Fibroblast of lung (primary cell): ENCODE data around the gene PRRX2. TPM values are rescaled to one million over a fixed set of nuclear protein-coding genes. Genes with fewer than 3 reads are reported as not detected.

Experiments
- DNase-seq, 2 donors: peaks; one replicate each; pipeline versions ENCODE4 v3.0.0 to v3.0.0-alpha.2; 2010; ENCODE audit warnings: low read depth in 2 of 2
- H2AFZ ChIP-seq: 2 replicates; pipeline ENCODE4 v1.5.1; 2012; ENCODE audit warnings: low read length, control low read depth, inconsistent platforms
- H3K27ac ChIP-seq: 2 replicates; pipeline ENCODE4 v1.5.1; 2011; ENCODE audit warnings: low read length, control low read depth; ENCODE audit not compliant: insufficient read depth
- H3K27me3 ChIP-seq: 2 replicates; pipeline ENCODE4 v1.5.1; 2011; ENCODE audit warnings: mild to moderate bottlenecking, low read length; ENCODE audit not compliant: control insufficient read depth, insufficient read depth
- H3K36me3 ChIP-seq: 2 replicates; pipeline ENCODE4 v1.5.1; 2011; ENCODE audit warnings: low read length; ENCODE audit not compliant: control insufficient read depth, insufficient read depth
- H3K4me1 ChIP-seq: 2 replicates; pipeline ENCODE4 v1.5.1; 2011; ENCODE audit warnings: low read length; ENCODE audit not compliant: control insufficient read depth, insufficient read depth; ENCODE audit errors: extremely low read depth
- H3K4me2 ChIP-seq: 2 replicates; pipeline ENCODE4 v1.5.1; 2011; ENCODE audit warnings: low read length, control low read depth; ENCODE audit not compliant: insufficient read depth; ENCODE audit errors: extremely low read depth
- H3K4me3 ChIP-seq, 4 experiments: fragments of 200-600 bp in 1 of 4; sonication (generic) in 1 of 4; replicated peaks in 1 of 4; 2 replicates each; pipeline ENCODE4 v1.5.1; 2011 to 2016; ENCODE audit warnings: low read length in 4 of 4, low read depth in 3 of 4, mild to moderate bottlenecking in 3 of 4, control low read depth in 2 of 4, inconsistent platforms in 1 of 4, mixed read lengths in 1 of 4; ENCODE audit not compliant: insufficient read depth in 1 of 4; ENCODE audit errors: control extremely low read depth in 1 of 4
- H3K79me2 ChIP-seq: 2 replicates; pipeline ENCODE4 v1.5.1; 2012; ENCODE audit warnings: mild to moderate bottlenecking, low read length, inconsistent platforms; ENCODE audit not compliant: control insufficient read depth, insufficient read depth
- H3K9ac ChIP-seq: 2 replicates; pipeline ENCODE4 v1.5.1; 2011; ENCODE audit warnings: mild to moderate bottlenecking, low read length, control low read depth; ENCODE audit not compliant: insufficient read depth
- H3K9me3 ChIP-seq: 2 replicates; pipeline ENCODE4 v1.5.1; 2012; ENCODE audit warnings: low read depth, low read length; ENCODE audit not compliant: control insufficient read depth, insufficient read depth
- H4K20me1 ChIP-seq: 2 replicates; pipeline ENCODE4 v1.5.1; 2011; ENCODE audit warnings: low read length; ENCODE audit not compliant: control insufficient read depth, insufficient read depth; ENCODE audit errors: extremely low read depth
- CTCF ChIP-seq, 2 donors: IDR thresholded peaks in 1 of 2; conservative IDR thresholded peaks in 1 of 2; 1 replicate in 1 of 2; 2 replicates in 1 of 2; pipeline ENCODE4 v1.5.1; 2011 to 2012; ENCODE audit warnings: low read length in 2 of 2, control low read depth in 1 of 2, inconsistent platforms in 1 of 2, low read depth in 1 of 2, mild to moderate bottlenecking in 1 of 2
- EZH2 ChIP-seq: IDR thresholded peaks from 2 replicates; pipeline ENCODE4 v1.5.1; 2012; ENCODE audit warnings: low read length, control low read depth, mild to moderate bottlenecking; ENCODE audit errors: missing control alignments
- polyA plus RNA-seq, 2 donors: library from polyadenylated mRNA; depleted of rRNA in 1 of 2; stranded (reverse) in 1 of 2; unstranded in 1 of 2; fragments of >200 nt; gene quantifications; 2 replicates each; pipeline ENCODE4 v1.2.1, GENCODE V29; 2011 to 2012; ENCODE audit warnings: missing spikeins in 1 of 2
- total RNA-seq: library from RNA; depleted of rRNA; stranded (reverse); fragments of >200 nt; gene quantifications from 2 replicates; pipeline ENCODE4 v1.2.1, GENCODE V29; 2014

Gene PRRX2
- total and polyA plus RNA-seq, 2 donors (not counting 1 experiment from before 2014, with no cell fraction given), result 4.4 to 11.7 TPM

DNA sequence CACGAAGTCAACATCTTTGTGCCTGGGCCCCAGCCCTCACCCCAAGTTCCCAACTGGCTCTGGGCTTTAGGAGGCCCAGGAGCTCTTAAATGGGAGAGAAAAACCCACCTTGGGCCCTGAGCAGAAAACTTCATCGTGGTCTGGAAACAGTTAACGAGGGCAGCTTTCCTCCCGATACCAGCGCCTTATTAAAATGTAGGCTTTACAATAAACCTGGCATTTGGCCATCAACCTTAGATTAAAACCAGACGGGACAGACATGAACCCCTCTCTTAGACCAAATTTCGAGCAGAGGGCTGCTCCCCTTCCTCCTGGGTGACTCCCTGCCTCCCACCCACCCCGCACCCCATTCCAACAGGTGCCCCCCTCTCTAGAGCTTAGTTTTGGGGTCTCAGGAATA lies 39.4 kb downstream of the PRRX2 start:
- TF ChIP-seq EZH2, result no peak
- no peak for TF ChIP-seq CTCF (conservative IDR thresholded peaks at IDR 0.05 in 1 of 2, IDR thresholded peaks at IDR 0.05 in 1 of 2; ENCODE audit: low read depth in 1 of 2, low read length in 2 of 2)
- no peak overlapping the region for H3K4me3 ChIP-seq
- no peak overlapping the region for H2AFZ ChIP-seq
- H3K79me2 ChIP-seq, result no peaks in the 10 kb centered on the region
- peaks cover 7% of the 10 kb centered on the region for H3K4me1 ChIP-seq
- no peak for DNase-seq
- no peaks in the 10 kb centered on the region for H4K20me1 ChIP-seq
- no peaks in the 10 kb centered on the region for H3K36me3 ChIP-seq
- H3K4me2 ChIP-seq, result no peak overlapping the region
- no peak overlapping the region for H3K9ac ChIP-seq
- H3K27me3 ChIP-seq, result no peaks in the 10 kb centered on the region
- H3K27ac ChIP-seq, result no peak overlapping the region
- H3K9me3 ChIP-seq, result no peaks in the 10 kb centered on the region

DNA sequence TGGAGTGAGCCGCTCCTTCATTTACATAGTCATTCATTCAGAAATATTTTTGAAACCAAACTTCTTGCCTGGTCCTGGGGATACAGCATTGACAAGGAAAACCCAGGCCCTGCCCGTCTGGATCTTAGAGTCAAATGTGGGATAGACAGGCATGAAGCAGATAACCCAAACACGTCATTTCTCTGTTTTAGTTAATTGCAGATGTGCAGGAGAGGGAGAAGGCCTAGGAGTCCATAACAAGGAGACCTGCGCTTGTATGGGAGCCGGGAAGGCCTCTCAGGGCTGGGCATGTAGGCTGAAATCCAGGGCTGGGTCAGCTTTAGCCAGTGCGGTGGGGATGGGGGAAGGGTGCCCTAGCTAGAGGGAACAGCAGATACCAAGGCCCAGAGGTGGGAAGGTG lies 43.3 kb downstream of the PRRX2 start:
- no peak for DNase-seq
- Histone ChIP-seq H3K9me3 (no peaks in the 10 kb centered on the region), H2AFZ (no peak overlapping the region), H3K4me2 (no peak overlapping the region), H3K9ac (no peak overlapping the region), H3K27ac (no peak overlapping the region), H3K27me3 (no peaks in the 10 kb centered on the region), H4K20me1 (no peaks in the 10 kb centered on the region), H3K4me1 (peaks cover 11% of the 10 kb centered on the region), H3K4me3 (no peak overlapping the region), H3K79me2 (no peaks in the 10 kb centered on the region), H3K36me3 (no peaks in the 10 kb centered on the region)
- TF ChIP-seq CTCF (conservative IDR thresholded peaks at IDR 0.05 in 1 of 2, IDR thresholded peaks at IDR 0.05 in 1 of 2; ENCODE audit: low read depth in 1 of 2, low read length in 2 of 2) (no peak), EZH2 (no peak)

DNA sequence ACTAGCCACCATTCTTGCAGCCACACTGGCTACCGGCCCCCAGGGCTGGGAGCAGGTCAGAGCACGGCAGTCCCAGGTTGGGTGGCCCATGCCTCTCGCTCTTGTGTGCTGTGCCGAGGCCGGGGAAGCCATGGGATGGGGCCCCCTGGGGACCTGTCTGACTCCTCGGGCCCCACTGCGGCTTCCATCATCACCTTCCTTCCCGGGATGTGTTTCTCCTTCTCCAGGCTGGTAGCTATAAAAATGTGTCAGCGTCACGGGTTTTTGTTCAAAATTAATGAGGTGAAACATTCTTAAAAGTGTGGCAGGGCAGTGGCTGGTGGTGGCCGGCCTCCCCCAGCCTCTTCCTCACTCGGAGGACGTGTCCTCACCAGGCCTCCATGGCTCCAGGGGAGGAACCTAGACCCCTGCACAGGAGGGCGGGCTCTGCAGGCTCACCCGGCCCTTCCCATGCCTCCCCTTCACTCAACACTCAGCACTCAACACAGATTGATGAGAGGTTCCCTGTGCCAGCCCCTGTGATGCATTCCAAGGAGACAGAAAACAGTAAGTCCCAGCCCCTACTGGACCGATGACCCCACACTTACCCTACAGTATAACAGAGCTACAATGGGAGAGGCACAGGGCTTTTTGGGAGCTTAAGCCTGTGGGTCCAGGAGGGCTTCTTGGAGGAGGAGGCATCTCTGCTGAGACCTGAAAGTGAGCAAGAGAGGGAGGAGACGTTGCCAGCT lies 44.2 kb downstream of the PRRX2 start:
- H2AFZ ChIP-seq, result no peak overlapping the region
- no peak for DNase-seq

More for the DNA sequence above, 44.2 kb downstream of the PRRX2 start:
- TF ChIP-seq CTCF (conservative IDR thresholded peaks at IDR 0.05 in 1 of 2, IDR thresholded peaks at IDR 0.05 in 1 of 2; ENCODE audit: low read depth in 1 of 2, low read length in 2 of 2), result no peak
- no peak for TF ChIP-seq EZH2
- Histone ChIP-seq H3K9ac (no peak overlapping the region), H3K9me3 (no peaks in the 10 kb centered on the region), H4K20me1 (no peaks in the 10 kb centered on the region), H3K27ac (no peak overlapping the region), H3K4me1 (peaks cover 11% of the 10 kb centered on the region), H3K4me2 (no peak overlapping the region), H3K36me3 (no peaks in the 10 kb centered on the region), H3K79me2 (no peaks in the 10 kb centered on the region), H3K4me3 (no peak overlapping the region), H3K27me3 (no peaks in the 10 kb centered on the region)
